ENCODE measurements around the gene SF3B6.
"Not testable (repeated sequence)": the region's sequence is repeated elsewhere in the genome, so short reads cannot be mapped to it uniquely, and the experiment has no call there.

SF3B6 gene

GRCh38 chr2:24093270-24093669 lies 17.1 kb upstream of the SF3B6 start:
- DNase-seq (ENCODE audit: low read depth) = not testable (repeated sequence)

- DNase-seq (ENCODE audit: low read depth) = no peak
Measured at GRCh38 chr2:24088821-24089359, 12.8 kb upstream of the SF3B6 start.

DNA sequence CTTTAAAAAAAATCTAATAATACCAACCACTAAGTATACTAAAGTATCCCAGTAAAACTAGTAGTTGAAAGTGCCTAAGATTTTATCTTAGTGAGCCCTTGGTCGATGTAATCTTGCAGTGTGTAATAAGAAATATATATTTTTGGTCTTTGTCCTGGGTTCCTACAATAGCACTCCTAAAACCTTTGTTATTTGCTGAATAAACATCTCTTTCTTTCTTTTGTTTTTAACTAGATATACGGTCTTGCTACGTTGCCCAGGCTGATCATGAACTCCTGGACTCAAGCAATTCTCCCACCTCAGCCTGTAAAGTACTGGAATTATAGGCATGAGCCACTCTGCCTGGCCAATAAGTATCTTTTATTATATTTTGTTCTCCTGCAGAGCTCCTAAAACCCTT lies 10.9 kb upstream of the SF3B6 start:
- DNase-seq (ENCODE audit: low read depth) = no peak

- DNase-seq (ENCODE audit: low read depth) = no peak
Measured at GRCh38 chr2:24086241-24086640, 10.1 kb upstream of the SF3B6 start.

- no peak for DNase-seq (ENCODE audit: low read depth)
Measured at GRCh38 chr2:24085200-24085489, 9.0 kb upstream of the SF3B6 start.

GRCh38 chr2:24084386-24085199 lies 8.5 kb upstream of the SF3B6 start, which contains the start of gene TP53I3:
Gene TP53I3 (minus strand): TSS chr2:24084834. CDS start chr2:24084326, 508 bp downstream.
- DNase-seq (ENCODE audit: low read depth) = peak; percentile 52

DNA sequence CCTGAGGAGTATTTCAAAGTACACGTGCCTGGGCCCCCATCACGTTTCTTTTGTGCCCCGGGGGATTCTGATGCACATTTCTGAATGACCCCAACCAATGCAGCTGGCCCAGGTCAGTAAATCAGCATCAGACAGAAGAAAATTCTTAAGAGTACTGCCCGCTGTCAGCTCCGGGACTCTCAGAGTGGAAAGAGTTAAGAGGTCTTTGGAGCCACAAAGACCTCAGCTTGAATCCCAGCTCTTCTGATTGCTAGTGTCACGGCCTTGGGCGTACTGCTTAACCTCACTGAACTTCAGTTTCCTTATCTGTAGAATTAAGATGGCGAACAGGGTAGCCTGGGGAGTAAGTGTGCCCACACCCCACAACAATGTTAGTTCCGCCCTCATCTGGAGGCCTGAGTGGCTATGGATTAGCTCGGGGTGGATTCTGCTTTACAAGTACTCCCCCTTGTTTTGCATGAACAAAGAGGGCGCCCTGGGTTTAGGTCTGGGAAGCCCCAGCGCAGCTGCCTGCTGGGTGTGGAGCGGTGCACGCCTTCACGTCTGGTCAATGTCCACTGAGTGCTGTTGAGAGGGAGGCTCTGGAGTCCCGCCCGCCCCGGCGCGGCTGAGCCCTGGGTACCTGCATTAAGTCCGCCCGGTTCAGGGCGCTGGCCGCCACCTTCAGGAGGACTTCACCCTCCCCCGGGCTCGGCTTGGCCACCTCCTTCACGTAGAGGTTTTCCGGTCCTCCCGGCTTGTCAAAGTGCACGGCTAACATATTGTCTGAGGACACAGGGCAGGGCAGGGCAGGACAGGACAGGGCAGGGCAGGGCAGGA lies 7.7 kb upstream of the SF3B6 start:
- DNase-seq (ENCODE audit: low read depth) = peak; percentile 19

- DNase-seq (ENCODE audit: low read depth) = no peak
Measured at GRCh38 chr2:24082787-24083566, 6.9 kb upstream of the SF3B6 start.

GRCh38 chr2:24080701-24081100 lies 4.6 kb upstream of the SF3B6 start:
- no peak for DNase-seq (ENCODE audit: low read depth)

DNA sequence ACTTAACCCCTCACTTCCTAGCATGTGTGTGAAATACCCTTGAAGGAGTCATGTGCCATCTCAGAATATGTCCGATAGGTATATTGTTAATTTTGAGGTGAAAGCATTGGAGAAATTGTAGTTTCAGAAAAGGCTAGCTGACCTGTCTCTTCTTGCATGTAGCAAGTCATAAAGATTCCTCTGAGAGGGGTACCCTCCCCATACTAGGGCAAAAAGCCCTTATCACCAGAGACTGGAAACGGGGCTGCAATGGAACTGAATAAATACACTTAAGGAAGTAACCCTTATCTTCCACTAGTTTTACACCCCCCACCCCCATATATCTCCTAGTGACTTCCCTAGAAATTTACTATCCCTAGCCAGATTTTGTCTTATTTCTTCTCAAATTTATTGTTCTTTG lies 1.8 kb upstream of the SF3B6 start:
- DNase-seq (ENCODE audit: low read depth) = no peak

DNA sequence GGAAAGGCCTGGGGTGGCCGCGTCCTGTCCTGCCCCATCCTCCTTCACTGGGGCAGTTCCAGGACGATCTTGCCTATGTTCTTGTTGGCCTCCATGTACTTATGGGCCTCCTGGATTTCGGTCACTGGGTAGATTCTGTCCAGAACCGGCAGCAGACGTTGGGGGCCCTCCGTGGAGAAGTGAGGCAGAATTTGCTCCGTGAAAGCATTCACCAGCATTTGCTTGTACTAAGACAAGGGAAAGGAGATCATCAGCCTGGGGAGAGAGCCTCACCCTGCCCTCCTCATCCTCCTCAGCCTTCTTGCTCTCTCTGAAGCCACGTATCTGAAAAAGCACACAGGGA lies 1.4 kb upstream of the SF3B6 start:
- no peak for DNase-seq (ENCODE audit: low read depth)

DNA sequence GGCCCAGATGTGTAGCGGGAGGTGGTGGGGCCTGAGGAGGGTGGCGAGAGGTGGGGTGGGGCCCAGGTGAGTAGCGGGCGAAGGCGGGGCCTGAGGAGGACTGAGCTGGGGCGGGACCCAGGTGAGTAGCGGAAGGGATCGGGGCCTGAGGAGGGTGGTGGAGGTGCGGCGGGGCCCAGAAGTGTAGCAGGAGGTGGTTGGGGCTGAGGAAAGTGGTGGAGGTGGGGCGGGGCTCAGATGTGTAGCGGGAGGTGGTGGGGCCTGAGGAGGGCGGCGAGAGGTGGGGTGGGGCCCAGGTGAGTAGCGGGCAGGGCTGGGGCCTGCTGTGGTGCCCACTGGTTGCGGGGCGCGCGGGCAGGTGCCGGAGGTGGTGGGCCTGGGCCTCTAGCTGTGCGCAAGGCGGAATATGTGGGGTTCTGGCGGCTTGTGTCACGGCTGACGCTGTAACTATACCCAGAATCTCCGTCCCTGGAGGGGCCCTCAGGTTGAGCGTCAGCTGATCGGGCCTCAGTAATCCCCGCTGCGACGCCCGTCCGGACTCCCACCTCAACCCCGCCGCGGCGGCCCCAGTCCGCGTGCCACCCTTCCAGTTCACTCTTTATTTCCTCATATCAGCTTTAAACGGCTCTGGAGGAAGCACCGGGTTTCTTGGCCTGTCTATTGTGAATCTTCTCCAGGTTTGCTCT lies 866 bp upstream of the SF3B6 start:
- no peak for DNase-seq (ENCODE audit: low read depth)

DNA sequence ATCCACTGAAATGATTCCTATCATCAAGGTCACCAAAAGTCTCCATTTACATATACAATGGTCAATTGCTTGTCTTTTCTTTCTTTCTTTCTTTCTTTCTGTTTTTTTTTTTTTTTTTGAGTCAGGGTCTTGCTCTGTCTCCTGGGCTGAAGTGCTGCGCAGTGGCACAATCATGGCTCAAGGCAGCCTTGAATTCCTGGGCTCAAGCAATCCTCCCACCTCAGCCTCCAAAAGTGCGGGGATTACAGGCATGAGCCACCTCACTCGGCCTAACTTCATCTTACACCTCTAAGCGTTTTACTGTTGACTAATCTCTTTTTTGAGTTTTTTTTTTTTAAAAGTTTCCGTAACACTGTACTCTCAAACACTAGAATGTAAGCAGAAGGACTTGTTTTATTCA lies 867 bp downstream of the SF3B6 start:
- no peak for DNase-seq (ENCODE audit: low read depth)

- DNase-seq (ENCODE audit: low read depth) = no peak
Measured at GRCh38 chr2:24073816-24074215, 2.3 kb downstream of the SF3B6 start.

DNA sequence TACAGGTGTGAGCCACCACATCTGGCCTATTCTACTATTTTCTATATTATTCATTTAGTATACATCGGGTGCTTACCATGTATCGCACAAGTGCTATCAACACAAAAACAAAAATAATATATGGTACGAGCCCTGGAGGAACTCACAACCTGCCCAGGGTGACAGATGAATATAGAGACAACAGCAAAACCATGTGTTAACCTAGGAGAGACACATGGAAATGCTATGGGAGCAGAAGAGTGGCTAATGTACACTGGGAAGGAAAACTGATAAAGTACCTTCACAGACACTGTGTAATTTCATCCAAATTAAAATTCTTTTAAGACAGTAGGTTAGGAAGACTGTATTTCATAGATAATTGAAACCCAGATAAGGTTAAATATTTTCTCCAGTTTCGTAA lies 3.9 kb downstream of the SF3B6 start:
- DNase-seq (ENCODE audit: low read depth) = no peak

DNA sequence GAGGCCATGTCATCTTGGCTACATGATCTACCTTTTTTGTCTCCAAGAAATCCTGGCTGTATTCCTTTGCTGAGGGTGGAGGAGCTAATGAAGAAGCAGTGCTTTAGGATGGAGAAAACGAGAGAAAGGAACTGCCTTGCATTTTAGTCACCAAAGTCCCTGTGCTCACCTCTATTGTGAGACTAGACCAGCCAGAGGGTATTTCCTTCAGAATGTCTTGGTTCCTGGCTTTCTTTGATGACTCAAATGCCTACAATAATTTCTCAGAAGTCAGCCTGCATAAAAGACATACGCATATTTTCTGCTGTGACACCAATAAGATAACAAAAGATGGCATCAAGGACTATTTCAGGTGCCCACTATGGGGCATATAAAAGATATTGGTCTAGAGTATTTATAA lies 10.8 kb downstream of the SF3B6 start:
- no peak for DNase-seq (ENCODE audit: low read depth)

- no peak for DNase-seq (ENCODE audit: low read depth)
Measured at GRCh38 chr2:24058564-24059271, 17.4 kb downstream of the SF3B6 start.

GRCh38 chr2:24055750-24056149 lies 20.4 kb downstream of the SF3B6 start:
- no peak for DNase-seq (ENCODE audit: low read depth)

GRCh38 chr2:24054366-24055010 lies 21.6 kb downstream of the SF3B6 start:
- no peak for DNase-seq (ENCODE audit: low read depth)

GRCh38 chr2:24052951-24053350 lies 23.2 kb downstream of the SF3B6 start:
- DNase-seq (ENCODE audit: low read depth) = no peak

GRCh38 chr2:24051833-24052232 lies 24.3 kb downstream of the SF3B6 start:
- DNase-seq (ENCODE audit: low read depth) = no peak
